Measurements from ENCODE around the gene TFDP2.

DNA sequence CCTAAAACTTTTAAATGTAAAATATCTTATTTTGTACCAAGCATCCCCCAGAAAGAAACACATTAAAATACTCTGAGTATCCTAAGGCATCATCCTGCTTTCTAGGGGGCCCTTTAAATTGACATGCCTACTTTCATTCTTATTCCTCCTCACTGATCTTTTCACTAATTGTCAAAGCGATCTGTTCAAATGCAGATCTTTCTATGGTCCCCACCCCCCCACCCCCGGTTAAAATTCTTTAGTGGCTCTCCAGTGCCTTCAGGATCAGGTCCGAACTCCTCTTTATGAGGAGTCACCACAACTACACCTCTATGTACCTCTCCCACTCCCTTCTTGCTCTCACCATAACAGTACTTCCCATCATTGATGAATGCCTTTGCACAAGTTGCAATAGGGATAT lies 19.2 kb upstream of the TFDP2 start:
- TF ChIP-seq HDAC6 (IDR thresholded peaks at IDR 0.05; ENCODE audit: low read depth, low read length) (no peak), ZZZ3 (IDR thresholded peaks at IDR 0.05) (no peak)
- TF ChIP-seq, protein P1, sequence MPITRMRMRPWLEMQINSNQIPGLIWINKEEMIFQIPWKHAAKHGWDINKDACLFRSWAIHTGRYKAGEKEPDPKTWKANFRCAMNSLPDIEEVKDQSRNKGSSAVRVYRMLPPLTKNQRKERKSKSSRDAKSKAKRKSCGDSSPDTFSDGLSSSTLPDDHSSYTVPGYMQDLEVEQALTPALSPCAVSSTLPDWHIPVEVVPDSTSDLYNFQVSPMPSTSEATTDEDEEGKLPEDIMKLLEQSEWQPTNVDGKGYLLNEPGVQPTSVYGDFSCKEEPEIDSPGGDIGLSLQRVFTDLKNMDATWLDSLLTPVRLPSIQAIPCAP (CRISPR knock-in tag; IDR thresholded peaks at IDR 0.05; ENCODE audit: borderline replicate concordance): no peak

All from K562 (cell line).